H1 (cell line): Measurements from ENCODE around the gene MMGT1. TPM values are rescaled to one million over a fixed set of nuclear protein-coding genes. Genes with fewer than 3 reads are reported as not detected.

Source experiments
- CTCF ChIA-PET: fragments of 300-600 bp; sonication (Branson Sonifier 250); formaldehyde crosslinking; loops from one replicate; lab custom pipeline; 2021; ENCODE audit not compliant: partially characterized antibody; lab: Charles Lee
- POLR2A ChIA-PET: fragments of 300-600 bp; sonication (Branson Sonifier 250); formaldehyde crosslinking; loops from one replicate; lab custom pipeline; 2021; ENCODE audit warnings: inconsistent platforms; ENCODE audit not compliant: partially characterized antibody; lab: Charles Lee
- DNase-seq, 2 experiments: peaks; one replicate each; pipeline versions ENCODE4 v3.0.0 to v3.0.0-alpha.2; 2010 to 2022; ENCODE audit warnings: low spot score in 2 of 2, low read depth in 1 of 2, mixed read lengths in 1 of 2
- FAIRE-seq: peaks from 2 replicates; lab custom pipeline; 2011; peaks lifted over from hg19 to GRCh38; lab: Jason Lieb, UNC
- H2AFZ ChIP-seq: 2 replicates; pipeline ENCODE4 v1.8.1; 2012; ENCODE audit warnings: low read length, inconsistent platforms
- H2AK5ac ChIP-seq: 2 replicates; pipeline ENCODE4 v1.6.1; 2013; ENCODE audit warnings: low read depth, low read length
- H2BK120ac ChIP-seq: replicated peaks from 2 replicates; pipeline ENCODE3; 2013; ENCODE audit warnings: low read depth, low read length, inconsistent platforms
- H2BK12ac ChIP-seq: 2 replicates; pipeline ENCODE4 v1.6.1; 2013; ENCODE audit warnings: low read depth, low read length
- H2BK15ac ChIP-seq: 2 replicates; pipeline ENCODE4 v1.6.1; 2013; ENCODE audit warnings: low read length
- H2BK20ac ChIP-seq: 2 replicates; pipeline ENCODE4 v1.6.1; 2013; ENCODE audit warnings: low read length
- H2BK5ac ChIP-seq: 2 replicates; pipeline ENCODE4 v1.6.1; 2013; ENCODE audit warnings: low read depth, low read length
- H3K14ac ChIP-seq: 2 replicates; pipeline ENCODE4 v1.6.1; 2013; ENCODE audit warnings: inconsistent platforms; ENCODE audit not compliant: insufficient read length
- H3K18ac ChIP-seq: 2 replicates; pipeline ENCODE4 v1.6.1; 2013; ENCODE audit warnings: low read length; ENCODE audit errors: extremely low read depth
- H3K23ac ChIP-seq: 2 replicates; pipeline ENCODE4 v1.6.1; 2013; ENCODE audit warnings: inconsistent platforms; ENCODE audit not compliant: insufficient read length
- H3K23me2 ChIP-seq: 2 replicates; pipeline ENCODE4 v1.6.1; 2013; ENCODE audit warnings: low read depth, low read length
- H3K27ac ChIP-seq: 2 replicates; pipeline ENCODE4 v1.6.1; 2011; ENCODE audit warnings: low read depth, low read length, inconsistent platforms
- H3K27me3 ChIP-seq, 4 experiments: replicated peaks in 1 of 4; 1 replicate in 1 of 4; 2 replicates in 3 of 4; pipeline versions ENCODE4 v1.6.1 to v1.8.1; 2011 to 2013; ENCODE audit warnings: low read length in 3 of 4, mild to moderate bottlenecking in 3 of 4, inconsistent platforms in 2 of 4, mixed read lengths in 2 of 4, moderate library complexity in 1 of 4; ENCODE audit not compliant: control insufficient read depth in 3 of 4, insufficient read depth in 3 of 4; ENCODE audit errors: extremely low read depth in 1 of 4
- H3K36me3 ChIP-seq, 4 experiments: 2 replicates each; pipeline versions ENCODE4 v1.6.1 to v1.8.1; 2011 to 2013; ENCODE audit warnings: mild to moderate bottlenecking in 4 of 4, low read length in 3 of 4, moderate library complexity in 2 of 4, control low read depth in 1 of 4, inconsistent platforms in 1 of 4; ENCODE audit not compliant: insufficient read depth in 4 of 4, control insufficient read depth in 2 of 4
- H3K4ac ChIP-seq: replicated peaks from 2 replicates; pipeline ENCODE3; 2013; ENCODE audit warnings: low read length, low read depth, mixed read lengths, inconsistent platforms; ENCODE audit not compliant: insufficient read length
- H3K4me1 ChIP-seq, 4 experiments: replicated peaks in 1 of 4; 1 replicate in 1 of 4; 2 replicates in 3 of 4; pipeline versions ENCODE4 v1.6.1 to v1.8.1; 2011 to 2013; ENCODE audit warnings: low read length in 3 of 4, inconsistent platforms in 2 of 4, mixed read lengths in 1 of 4; ENCODE audit not compliant: insufficient read depth in 4 of 4, control insufficient read depth in 3 of 4
- H3K4me2 ChIP-seq, 2 experiments: 2 replicates each; pipeline versions ENCODE4 v1.6.1 to v1.8.1; 2011 to 2013; ENCODE audit warnings: low read depth in 2 of 2, low read length in 2 of 2, control low read depth in 1 of 2, inconsistent platforms in 1 of 2, mild to moderate bottlenecking in 1 of 2; ENCODE audit not compliant: insufficient read depth in 1 of 2
- H3K4me3 ChIP-seq, 4 experiments: fragments of 200-600, 300-600 bp in 1 of 4; sonication (generic), shearing (Covaris generic), sonication (Bioruptor Twin) in 1 of 4; 2 replicates each; pipeline versions ENCODE4 v1.5.1 to v1.8.1; 2011 to 2016; ENCODE audit warnings: low read length in 4 of 4, low read depth in 3 of 4, control low read depth in 2 of 4, inconsistent platforms in 2 of 4, mild to moderate bottlenecking in 2 of 4, mixed read lengths in 1 of 4, moderate library complexity in 1 of 4; ENCODE audit not compliant: insufficient read depth in 2 of 4; ENCODE audit errors: extremely low read depth in 1 of 4
- H3K56ac ChIP-seq: replicated peaks from 2 replicates; pipeline ENCODE3; 2013; ENCODE audit warnings: low read depth, mild to moderate bottlenecking, mixed read lengths, low read length, inconsistent platforms; ENCODE audit not compliant: insufficient read length
- H3K79me1 ChIP-seq: 2 replicates; pipeline ENCODE4 v1.6.1; 2013; ENCODE audit warnings: low read depth, low read length, control low read depth
- H3K79me2 ChIP-seq, 2 experiments: 2 replicates each; pipeline versions ENCODE4 v1.6.1 to v1.8.1; 2012 to 2013; ENCODE audit warnings: low read length in 2 of 2, mild to moderate bottlenecking in 2 of 2, inconsistent platforms in 1 of 2; ENCODE audit not compliant: insufficient read depth in 2 of 2, control insufficient read depth in 1 of 2
- H3K9ac ChIP-seq, 4 experiments: replicated peaks in 1 of 4; 1 replicate in 1 of 4; 2 replicates in 3 of 4; pipeline versions ENCODE4 v1.6.1 to v1.8.1; 2011 to 2013; ENCODE audit warnings: low read depth in 3 of 4, low read length in 3 of 4, control low read depth in 2 of 4, mild to moderate bottlenecking in 2 of 4, moderate library complexity in 2 of 4, inconsistent platforms in 1 of 4; ENCODE audit errors: extremely low read depth in 1 of 4
- H3K9me3 ChIP-seq, 2 experiments: 2 replicates each; pipeline versions ENCODE4 v1.6.1 to v1.8.1; 2012 to 2013; ENCODE audit warnings: mild to moderate bottlenecking in 2 of 2, moderate library complexity in 2 of 2, control low read depth in 1 of 2, inconsistent platforms in 1 of 2, low read depth in 1 of 2, low read length in 1 of 2, mixed read lengths in 1 of 2; ENCODE audit not compliant: insufficient read depth in 2 of 2
- H4K20me1 ChIP-seq, 2 experiments: replicated peaks in 1 of 2; 2 replicates each; pipeline versions ENCODE3 to v1.8.1; 2011 to 2013; ENCODE audit warnings: inconsistent platforms in 2 of 2, low read length in 2 of 2, mild to moderate bottlenecking in 1 of 2; ENCODE audit not compliant: insufficient read depth in 2 of 2, control insufficient read depth in 1 of 2
- H4K5ac ChIP-seq: 2 replicates; pipeline ENCODE4 v1.6.1; 2013; ENCODE audit warnings: low read length, low read depth, mixed read lengths, inconsistent platforms; ENCODE audit not compliant: insufficient read length
- H4K8ac ChIP-seq: 2 replicates; pipeline ENCODE4 v1.8.0; 2013; ENCODE audit warnings: mild to moderate bottlenecking, moderate library complexity, low read length, inconsistent platforms; ENCODE audit not compliant: insufficient read depth; ENCODE audit errors: extremely low read depth
- H4K91ac ChIP-seq: replicated peaks from 2 replicates; pipeline ENCODE3; 2013; ENCODE audit warnings: low read length, mixed read lengths, inconsistent platforms; ENCODE audit not compliant: insufficient read length
- WGBS, 2 experiments: shearing (Covaris generic) in 1 of 2; methylation state at CpG; one replicate each; pipeline versions ENCODE4 v1.1.6 to v1.1.7; 2013 to 2015; ENCODE audit warnings: low lambda C conversion rate in 2 of 2, mixed read lengths in 2 of 2, inconsistent platforms in 1 of 2, low coverage in 1 of 2, missing lambda C conversion rate in 1 of 2; ENCODE audit not compliant: insufficient replicate concordance in 2 of 2, insufficient coverage in 1 of 2, insufficient read length in 1 of 2; ENCODE audit errors: extremely low coverage in 1 of 2, missing lambda C conversion rate in 1 of 2; 5-methylcytosine and 5-hydroxymethylcytosine counted together
- polyA plus RNA-seq, 7 experiments: library from polyadenylated mRNA; depleted of rRNA in 3 of 7; stranded (reverse) in 5 of 7; unstranded in 2 of 7; fragments of >200 nt in 5 of 7; fragments of 200-250 nt in 2 of 7; gene quantifications; 1 replicate in 5 of 7; 2 replicates in 1 of 7; 4 replicates in 1 of 7; pipeline versions ENCODE4 v1.2.1 to v1.2.3, GENCODE V29; 2011 to 2013; ENCODE audit warnings: missing spikeins in 2 of 7, mixed read lengths in 2 of 7
- total RNA-seq: library from RNA; stranded (reverse); fragmentation: NEBNext Ultra II Directional; extraction: Animal tissue kit (Norgen Biotek cat#: 25700); gene quantifications from 2 replicates; pipeline ENCODE4 v1.2.1, GENCODE V29; 2021

Gene MMGT1
- total and polyA plus RNA-seq, 2 of the 8 experiments (the other 6 are each of a cell fraction or from before 2014, with no cell fraction given): 10.0 to 20.5 TPM

GRCh38 chrX:135951291-135951690 lies 22.5 kb downstream of the MMGT1 start:
- POLR2A ChIA-PET: no interaction called here
- CTCF ChIA-PET: interaction anchor here (1.0 kb wide), 1 partner anchor 19 kb away, joined by 3 read pairs; no protein-coding TSS in a partner anchor

More at GRCh38 chrX:135951291-135951690, 22.5 kb downstream of the MMGT1 start:
- no peak overlapping the region for H3K4me2 ChIP-seq
- no peak overlapping the region for H3K23ac ChIP-seq
- no peak overlapping the region for H3K18ac ChIP-seq
- H3K36me3 ChIP-seq: no peaks in the 10 kb centered on the region
- no peaks in the 10 kb centered on the region for H3K79me1 ChIP-seq
- H2BK5ac ChIP-seq: no peak overlapping the region
- no peak overlapping the region for H3K4ac ChIP-seq
- H3K4me1 ChIP-seq: no peaks in the 10 kb centered on the region
- H3K9ac ChIP-seq: no peak overlapping the region
- H3K27ac ChIP-seq: no peak overlapping the region
- H4K8ac ChIP-seq: no peak overlapping the region
- H3K14ac ChIP-seq: no peak overlapping the region
- H3K23me2 ChIP-seq: no peaks in the 10 kb centered on the region
- H3K4me3 ChIP-seq: no peak overlapping the region
- whole genome bisulfite sequencing, 2 experiments: 83% methylated on average over 2 of the region's 4 CpGs; no CpG with 5 or more reads in 1 of the 2 experiments
- no peak for DNase-seq
- H4K20me1 ChIP-seq: no peaks in the 10 kb centered on the region
- H3K56ac ChIP-seq: no peak overlapping the region
- H2AFZ ChIP-seq: no peak overlapping the region
- no peak overlapping the region for H4K91ac ChIP-seq
- H4K5ac ChIP-seq: no peak overlapping the region
- H3K27me3 ChIP-seq: no peaks in the 10 kb centered on the region
- no peak for FAIRE-seq
- H2AK5ac ChIP-seq: no peak overlapping the region
- no peak overlapping the region for H2BK20ac ChIP-seq
- H3K79me2 ChIP-seq: no peaks in the 10 kb centered on the region
- H3K9me3 ChIP-seq: no peaks in the 10 kb centered on the region; a peak in 1 of 4 replicates
- H2BK120ac ChIP-seq: no peak overlapping the region
- no peak overlapping the region for H2BK12ac ChIP-seq
- H2BK15ac ChIP-seq: no peak overlapping the region
